Ishikawa (cell line): ENCODE data around the gene FADS6.

Experiments used
- CEBPB ChIP-seq: IDR thresholded peaks from 2 replicates; pipeline ENCODE4 v1.6.1; 2012
- CREB1 ChIP-seq: IDR thresholded peaks from 2 replicates; pipeline ENCODE4 v1.6.1; 2012; ENCODE audit warnings: low read depth
- EGR1 ChIP-seq: IDR thresholded peaks from 2 replicates; pipeline ENCODE4 v1.6.1; 2012
- EP300 ChIP-seq: IDR thresholded peaks from 2 replicates; pipeline ENCODE4 v1.6.1; 2012; ENCODE audit warnings: borderline replicate concordance
- FOXM1 ChIP-seq: IDR thresholded peaks from 2 replicates; pipeline ENCODE4 v1.6.1; 2012; ENCODE audit warnings: low read depth, borderline replicate concordance
- NFIC ChIP-seq: IDR thresholded peaks from 2 replicates; pipeline ENCODE4 v1.6.1; 2012
- RAD21 ChIP-seq: IDR thresholded peaks from 2 replicates; pipeline ENCODE4 v1.6.1; 2012; ENCODE audit warnings: low read depth
- TAF1 ChIP-seq: IDR thresholded peaks from 2 replicates; pipeline ENCODE4 v1.6.1; 2012; ENCODE audit warnings: low read depth, mild to moderate bottlenecking
- TCF12 ChIP-seq: IDR thresholded peaks from 2 replicates; pipeline ENCODE4 v1.6.1; 2012; ENCODE audit warnings: low read depth
- TEAD4 ChIP-seq: IDR thresholded peaks from 2 replicates; pipeline ENCODE4 v1.6.1; 2012
- YY1 ChIP-seq: IDR thresholded peaks from 2 replicates; pipeline ENCODE4 v1.6.1; 2012; ENCODE audit warnings: low read depth
- ZBTB7A ChIP-seq: IDR thresholded peaks from 2 replicates; pipeline ENCODE4 v1.6.1; 2012; ENCODE audit warnings: low read depth
- TF ChIP-seq, protein P1 (sequence below): IDR thresholded peaks from 2 replicates; pipeline ENCODE4 v1.6.1; 2012; ENCODE audit warnings: low read depth, mild to moderate bottlenecking
- TF ChIP-seq, protein P2 (sequence below): IDR thresholded peaks from 2 replicates; pipeline ENCODE4 v1.6.1; 2012
- TF ChIP-seq, protein P3 (sequence below): IDR thresholded peaks from 2 replicates; pipeline ENCODE4 v1.6.1; 2012

The FADS6 gene

DNA sequence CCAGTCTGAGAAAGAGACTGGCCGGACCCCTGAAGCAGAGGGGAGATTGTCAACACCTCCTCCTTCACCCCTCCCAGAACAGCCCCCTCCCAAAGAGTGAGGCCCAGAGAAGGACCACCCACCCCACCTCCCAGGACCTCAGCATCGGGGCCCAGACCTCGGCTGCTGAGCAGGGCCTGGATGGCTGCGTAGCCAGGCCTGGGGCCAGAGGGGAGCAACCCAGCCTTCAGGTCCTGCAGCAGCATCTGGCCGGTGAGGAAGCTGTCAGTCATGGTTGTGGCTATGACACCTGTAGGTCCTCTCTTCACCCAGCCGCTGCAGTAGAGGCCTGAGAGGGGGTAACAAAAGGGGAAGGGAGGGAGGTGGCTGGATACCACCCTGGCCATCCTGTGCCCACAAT lies 30.5 kb downstream of the FADS6 start:
- no peak for TF ChIP-seq YY1
- TF ChIP-seq, protein P1, sequence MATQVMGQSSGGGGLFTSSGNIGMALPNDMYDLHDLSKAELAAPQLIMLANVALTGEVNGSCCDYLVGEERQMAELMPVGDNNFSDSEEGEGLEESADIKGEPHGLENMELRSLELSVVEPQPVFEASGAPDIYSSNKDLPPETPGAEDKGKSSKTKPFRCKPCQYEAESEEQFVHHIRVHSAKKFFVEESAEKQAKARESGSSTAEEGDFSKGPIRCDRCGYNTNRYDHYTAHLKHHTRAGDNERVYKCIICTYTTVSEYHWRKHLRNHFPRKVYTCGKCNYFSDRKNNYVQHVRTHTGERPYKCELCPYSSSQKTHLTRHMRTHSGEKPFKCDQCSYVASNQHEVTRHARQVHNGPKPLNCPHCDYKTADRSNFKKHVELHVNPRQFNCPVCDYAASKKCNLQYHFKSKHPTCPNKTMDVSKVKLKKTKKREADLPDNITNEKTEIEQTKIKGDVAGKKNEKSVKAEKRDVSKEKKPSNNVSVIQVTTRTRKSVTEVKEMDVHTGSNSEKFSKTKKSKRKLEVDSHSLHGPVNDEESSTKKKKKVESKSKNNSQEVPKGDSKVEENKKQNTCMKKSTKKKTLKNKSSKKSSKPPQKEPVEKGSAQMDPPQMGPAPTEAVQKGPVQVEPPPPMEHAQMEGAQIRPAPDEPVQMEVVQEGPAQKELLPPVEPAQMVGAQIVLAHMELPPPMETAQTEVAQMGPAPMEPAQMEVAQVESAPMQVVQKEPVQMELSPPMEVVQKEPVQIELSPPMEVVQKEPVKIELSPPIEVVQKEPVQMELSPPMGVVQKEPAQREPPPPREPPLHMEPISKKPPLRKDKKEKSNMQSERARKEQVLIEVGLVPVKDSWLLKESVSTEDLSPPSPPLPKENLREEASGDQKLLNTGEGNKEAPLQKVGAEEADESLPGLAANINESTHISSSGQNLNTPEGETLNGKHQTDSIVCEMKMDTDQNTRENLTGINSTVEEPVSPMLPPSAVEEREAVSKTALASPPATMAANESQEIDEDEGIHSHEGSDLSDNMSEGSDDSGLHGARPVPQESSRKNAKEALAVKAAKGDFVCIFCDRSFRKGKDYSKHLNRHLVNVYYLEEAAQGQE: no peak
- no peak for TF ChIP-seq TAF1
- no peak for TF ChIP-seq FOXM1
- TF ChIP-seq, protein P2, sequence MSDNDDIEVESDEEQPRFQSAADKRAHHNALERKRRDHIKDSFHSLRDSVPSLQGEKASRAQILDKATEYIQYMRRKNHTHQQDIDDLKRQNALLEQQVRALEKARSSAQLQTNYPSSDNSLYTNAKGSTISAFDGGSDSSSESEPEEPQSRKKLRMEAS: no peak
- no peak for TF ChIP-seq RAD21
- TF ChIP-seq NFIC: no peak
- no peak for TF ChIP-seq CREB1
- TF ChIP-seq EGR1: no peak
- TF ChIP-seq EP300: no peak
- no peak for TF ChIP-seq ZBTB7A
- TF ChIP-seq, protein P3, sequence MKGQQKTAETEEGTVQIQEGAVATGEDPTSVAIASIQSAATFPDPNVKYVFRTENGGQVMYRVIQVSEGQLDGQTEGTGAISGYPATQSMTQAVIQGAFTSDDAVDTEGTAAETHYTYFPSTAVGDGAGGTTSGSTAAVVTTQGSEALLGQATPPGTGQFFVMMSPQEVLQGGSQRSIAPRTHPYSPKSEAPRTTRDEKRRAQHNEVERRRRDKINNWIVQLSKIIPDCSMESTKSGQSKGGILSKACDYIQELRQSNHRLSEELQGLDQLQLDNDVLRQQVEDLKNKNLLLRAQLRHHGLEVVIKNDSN: no peak
- TF ChIP-seq TCF12: no peak

DNA sequence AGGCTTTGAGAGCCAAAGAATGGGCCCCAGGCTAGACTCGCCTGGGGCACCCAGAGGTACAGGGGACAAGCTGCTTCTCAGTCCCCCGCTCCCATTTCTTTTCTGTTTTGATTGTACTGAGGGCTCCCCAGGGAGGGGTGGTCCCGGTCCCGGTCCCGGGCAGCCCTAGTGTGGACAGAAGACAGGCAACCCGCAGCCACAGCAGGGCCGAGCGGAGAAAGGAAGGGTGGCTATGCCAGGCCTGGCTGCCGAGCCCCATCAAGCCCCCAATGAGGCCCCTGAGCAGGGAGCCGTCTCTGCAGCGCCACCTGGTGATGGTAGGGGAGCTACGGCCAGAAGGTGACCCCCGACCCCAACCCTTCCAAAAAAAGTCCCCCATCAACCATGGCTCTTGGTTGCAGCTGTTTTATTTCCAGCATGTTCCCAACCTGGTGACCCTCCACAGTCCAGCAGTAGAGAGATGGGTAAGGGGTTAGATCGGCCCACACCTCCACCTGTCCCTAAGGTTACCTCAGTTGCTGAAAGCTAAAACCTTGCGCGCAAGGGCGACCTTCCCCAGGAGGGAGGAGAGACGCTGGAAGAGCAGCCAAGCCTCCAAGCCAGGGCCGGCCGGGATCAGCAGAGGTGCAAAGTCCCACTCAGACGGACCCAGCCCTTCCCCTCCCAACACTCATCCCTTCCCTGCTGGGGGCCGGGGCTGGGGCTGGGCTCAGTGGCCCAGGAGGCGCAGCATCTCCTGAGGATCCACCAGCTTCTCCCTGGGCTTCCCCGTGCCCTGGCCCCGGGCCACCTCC lies 31.1 kb downstream of the FADS6 start:
- TF ChIP-seq TCF12 (no peak), TEAD4 (no peak), FOXM1 (no peak), CEBPB (no peak), RAD21 (peak; percentile 65; the same call in 1 of the 2 replicates), ZBTB7A (peak; percentile 89; the same call in 1 of the 2 replicates)

DNA sequence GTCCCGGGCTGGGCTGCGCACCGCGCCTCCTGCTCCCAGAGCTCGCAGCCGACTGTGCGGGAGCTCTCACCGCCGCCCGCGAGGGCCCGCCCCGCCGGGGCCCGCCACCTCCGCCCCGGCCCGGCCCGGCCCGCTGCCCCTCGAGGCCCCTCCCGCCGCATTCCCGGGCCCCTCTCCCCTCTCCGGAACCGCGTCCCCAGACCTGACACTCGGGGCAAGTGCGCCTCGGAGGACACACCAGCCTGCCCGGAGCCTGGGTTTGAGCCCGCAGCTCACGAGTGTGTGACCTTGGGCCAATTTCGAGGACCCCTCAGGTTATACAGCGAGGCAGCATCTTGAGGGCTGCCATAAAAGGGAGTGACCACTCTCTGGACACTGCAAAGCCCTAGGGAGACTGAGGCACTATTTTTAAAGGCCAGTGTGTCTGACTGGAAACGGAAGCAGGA lies 31.7 kb downstream of the FADS6 start:
- TF ChIP-seq EP300 (no peak), ZBTB7A (0 out of 2 replicates have a peak, but pooled peaks have one; percentile 2)

DNA sequence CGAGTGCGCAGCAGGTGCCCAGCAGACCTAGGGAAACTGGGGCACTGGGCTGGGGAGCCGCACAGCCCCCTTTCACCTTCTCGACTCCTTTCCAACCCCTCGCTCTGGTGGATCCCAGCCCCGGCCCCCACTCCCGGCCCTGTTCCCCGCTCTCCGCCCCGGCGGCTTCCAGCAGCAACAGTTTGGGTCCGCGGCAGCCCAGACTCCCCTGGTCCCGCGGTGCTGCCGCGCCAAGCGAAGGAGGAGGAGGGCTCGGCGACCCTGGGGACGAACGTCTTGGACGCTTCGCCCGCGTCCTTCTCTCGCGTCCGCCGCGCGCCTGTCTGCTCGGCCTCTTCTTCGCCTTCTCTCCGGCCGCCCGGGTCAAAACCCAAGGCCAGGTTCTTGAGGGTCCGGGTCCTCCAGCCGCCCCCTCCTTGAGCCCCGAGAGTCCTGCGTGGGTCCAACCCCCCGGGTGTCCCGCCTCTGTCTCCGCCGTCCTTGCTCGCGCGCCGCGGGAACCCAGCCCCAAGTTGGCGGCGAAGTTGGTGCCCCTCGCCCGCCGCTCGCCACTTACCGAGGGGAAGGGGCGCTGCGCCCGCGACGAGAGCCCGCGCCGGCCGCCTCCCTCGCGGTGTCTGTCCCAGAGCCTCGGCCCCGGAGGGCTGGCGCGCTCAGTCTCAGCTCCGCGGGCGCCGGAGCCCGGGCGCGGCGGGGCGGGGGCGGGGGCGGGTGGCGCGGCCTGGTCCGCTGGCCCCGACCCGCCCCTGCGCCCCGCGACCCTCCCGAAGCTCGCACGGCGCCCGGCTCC lies 32.4 kb downstream of the FADS6 start:
- TF ChIP-seq TAF1: peak; percentile 23; the same call in 1 of the 2 replicates
- TF ChIP-seq EP300: no peak
- no peak for TF ChIP-seq TEAD4
- no peak for TF ChIP-seq FOXM1
- no peak for TF ChIP-seq EGR1
- TF ChIP-seq, protein P1: no peak

DNA sequence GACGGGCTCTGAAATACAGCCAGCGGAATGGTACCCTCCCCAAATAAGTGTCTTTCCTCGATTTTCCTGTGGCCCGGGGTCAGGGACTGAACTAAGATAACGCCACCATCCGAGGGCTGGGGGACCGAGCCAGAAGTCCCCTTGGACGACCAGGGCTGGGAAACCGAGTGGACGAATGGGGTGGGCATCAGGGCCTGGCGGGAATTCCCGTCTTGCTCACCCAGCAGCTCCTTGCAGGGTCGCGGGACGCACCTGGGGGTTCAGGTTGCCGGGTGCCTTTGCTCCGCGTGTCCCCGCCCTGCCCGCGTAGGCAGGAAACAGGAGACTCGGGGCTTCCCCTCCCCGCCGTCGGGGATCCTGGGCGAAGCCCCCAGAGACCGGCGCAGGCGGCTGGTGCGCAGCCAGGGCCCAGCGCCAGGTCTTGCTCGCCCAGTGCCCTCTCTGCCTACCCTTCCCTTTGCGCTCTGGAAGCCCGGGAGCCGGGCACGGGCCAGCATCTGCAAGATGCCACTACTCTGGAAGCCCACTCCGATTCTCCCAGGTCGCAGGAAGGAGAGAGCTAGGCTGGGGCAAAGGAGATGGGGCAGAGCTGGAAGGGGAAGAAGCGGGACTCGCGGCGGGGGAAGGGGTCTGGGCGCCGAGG lies 33.1 kb downstream of the FADS6 start:
- TF ChIP-seq TAF1: no peak
- TF ChIP-seq, protein P2: no peak
- TF ChIP-seq YY1: no peak
- TF ChIP-seq, protein P1: no peak
- no peak for TF ChIP-seq FOXM1
- TF ChIP-seq ZBTB7A: no peak
- TF ChIP-seq, protein P3: no peak
- no peak for TF ChIP-seq CEBPB
- no peak for TF ChIP-seq RAD21
- TF ChIP-seq NFIC: no peak
- TF ChIP-seq TEAD4: no peak
- TF ChIP-seq EP300: no peak
- no peak for TF ChIP-seq TCF12
- TF ChIP-seq CREB1: no peak
